GM18858 (cell line): ENCODE measurements around the gene UBE2L6.

Source experiments
- ATAC-seq: cut with Tn5 transposase; IDR thresholded peaks from one replicate; pipeline ENCODE4 v1.9.1; 2021; ENCODE audit not compliant: unreplicated experiment

Gene UBE2L6

GRCh38 chr11:57501953-57502352 is 65.5 kb downstream of the UBE2L6 start:
- no peak for ATAC-seq
